ENCODE data around the gene OLA1. TPM values are rescaled to one million over a fixed set of nuclear protein-coding genes. Genes with fewer than 3 reads are reported as not detected.

The OLA1 gene
- total and polyA plus RNA-seq, 7 donors = 51.5 to 99.6 (median 67.6) TPM

DNA sequence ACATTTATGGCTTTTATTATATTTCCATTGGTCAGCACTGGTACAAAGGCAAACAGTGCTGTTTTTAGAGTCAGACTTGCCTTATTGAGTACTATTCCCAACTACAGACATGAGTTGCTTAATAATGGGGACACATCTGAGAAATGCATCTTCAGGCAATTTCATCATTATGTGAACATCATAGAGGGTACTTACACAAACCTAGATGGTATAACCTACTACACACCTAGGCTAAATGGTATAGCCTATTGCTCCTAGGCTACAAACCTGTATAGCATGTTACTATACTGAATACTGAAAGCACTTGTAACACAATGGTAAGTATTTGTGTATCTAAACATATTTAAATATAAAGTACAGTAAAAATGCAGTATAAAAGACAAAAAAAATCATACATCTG is 36.4 kb downstream of the OLA1 start:
- Histone ChIP-seq H3K27ac (no peak overlapping the region), H3K27me3 (no peaks in the 10 kb centered on the region), H3K4me1 (no peaks in the 10 kb centered on the region), H3K36me3 (no peaks in the 10 kb centered on the region), H3K9me3 (no peaks in the 10 kb centered on the region), H3K4me3 (no peak overlapping the region)
- TF ChIP-seq, protein P1, sequence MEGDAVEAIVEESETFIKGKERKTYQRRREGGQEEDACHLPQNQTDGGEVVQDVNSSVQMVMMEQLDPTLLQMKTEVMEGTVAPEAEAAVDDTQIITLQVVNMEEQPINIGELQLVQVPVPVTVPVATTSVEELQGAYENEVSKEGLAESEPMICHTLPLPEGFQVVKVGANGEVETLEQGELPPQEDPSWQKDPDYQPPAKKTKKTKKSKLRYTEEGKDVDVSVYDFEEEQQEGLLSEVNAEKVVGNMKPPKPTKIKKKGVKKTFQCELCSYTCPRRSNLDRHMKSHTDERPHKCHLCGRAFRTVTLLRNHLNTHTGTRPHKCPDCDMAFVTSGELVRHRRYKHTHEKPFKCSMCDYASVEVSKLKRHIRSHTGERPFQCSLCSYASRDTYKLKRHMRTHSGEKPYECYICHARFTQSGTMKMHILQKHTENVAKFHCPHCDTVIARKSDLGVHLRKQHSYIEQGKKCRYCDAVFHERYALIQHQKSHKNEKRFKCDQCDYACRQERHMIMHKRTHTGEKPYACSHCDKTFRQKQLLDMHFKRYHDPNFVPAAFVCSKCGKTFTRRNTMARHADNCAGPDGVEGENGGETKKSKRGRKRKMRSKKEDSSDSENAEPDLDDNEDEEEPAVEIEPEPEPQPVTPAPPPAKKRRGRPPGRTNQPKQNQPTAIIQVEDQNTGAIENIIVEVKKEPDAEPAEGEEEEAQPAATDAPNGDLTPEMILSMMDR (IDR thresholded peaks at IDR 0.05) = no peak
- TF ChIP-seq EP300 (IDR thresholded peaks at IDR 0.05) = no peak
- no peak for TF ChIP-seq POLR2AphosphoS5 (IDR thresholded peaks at IDR 0.05)
- TF ChIP-seq POLR2A (IDR thresholded peaks at IDR 0.05) = no peak
- no peak for DNase-seq
- intact Hi-C loops (cut with DNase I) = no loop called here

DNA sequence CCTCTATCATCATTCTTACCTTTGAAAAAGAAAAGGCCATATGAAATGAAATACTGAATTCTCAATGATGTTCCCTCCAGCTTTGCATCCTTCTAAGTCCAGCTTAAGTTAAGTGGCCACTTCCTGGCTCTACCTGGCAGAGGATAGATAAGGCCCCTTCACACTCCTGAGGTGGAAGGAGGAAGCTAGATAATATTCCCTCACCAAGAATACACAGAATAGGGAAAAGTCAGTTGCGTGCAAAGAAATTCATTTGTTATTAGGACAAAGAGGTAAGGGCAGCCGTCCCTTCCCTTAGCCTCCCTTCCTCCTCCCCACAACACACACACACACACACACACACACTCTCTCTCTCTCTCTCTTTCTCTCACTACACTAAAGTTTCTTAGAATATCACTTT is 37.5 kb downstream of the OLA1 start:
- no peak for TF ChIP-seq EP300 (IDR thresholded peaks at IDR 0.05)
- no peak for TF ChIP-seq POLR2A (IDR thresholded peaks at IDR 0.05)
- TF ChIP-seq, protein P1 (IDR thresholded peaks at IDR 0.05) = no peak
- TF ChIP-seq POLR2AphosphoS5 (IDR thresholded peaks at IDR 0.05) = no peak
- Histone ChIP-seq H3K4me1 (no peaks in the 10 kb centered on the region), H3K4me3 (no peak overlapping the region), H3K36me3 (no peaks in the 10 kb centered on the region), H3K27me3 (no peaks in the 10 kb centered on the region), H3K27ac (no peak overlapping the region), H3K9me3 (no peaks in the 10 kb centered on the region)
- DNase-seq = no peak
- WGBS, 2 donors = 83 to 94% methylated on average over 2 of the region's 2 CpGs
- intact Hi-C loops (cut with DNase I) = no loop called here

DNA sequence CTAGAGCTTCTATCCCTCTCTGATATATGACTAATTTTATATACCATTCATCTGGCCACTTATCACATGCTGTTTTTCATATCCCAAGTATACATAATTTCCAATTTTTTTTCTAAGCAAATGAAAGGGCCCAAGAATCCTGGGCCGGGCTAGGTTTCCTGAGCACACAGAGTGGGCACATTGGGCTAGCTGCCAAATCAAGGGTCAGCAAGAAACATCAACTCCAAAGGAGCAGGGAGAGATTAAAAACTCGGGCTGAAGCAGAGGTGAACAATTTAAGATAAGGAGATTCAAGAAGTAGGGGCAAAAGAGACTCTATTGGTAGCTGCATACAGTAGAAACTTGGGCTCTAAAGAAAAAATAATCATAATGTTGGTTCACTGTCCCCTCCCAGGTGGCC is 39.0 kb downstream of the OLA1 start:
- no peaks in the 10 kb centered on the region for H3K9me3 ChIP-seq
- TF ChIP-seq POLR2A (IDR thresholded peaks at IDR 0.05) (no peak), POLR2AphosphoS5 (IDR thresholded peaks at IDR 0.05) (no peak), EP300 (IDR thresholded peaks at IDR 0.05) (no peak)
- TF ChIP-seq, protein P1 (IDR thresholded peaks at IDR 0.05) = no peak
- intact Hi-C loops (cut with DNase I) = no loop called here
- no peak for DNase-seq
- H3K36me3 ChIP-seq = no peaks in the 10 kb centered on the region
- H3K27me3 ChIP-seq = no peaks in the 10 kb centered on the region
- no peak overlapping the region for H3K4me3 ChIP-seq
- no peak overlapping the region for H3K27ac ChIP-seq
- 89 to 92% methylated on average over 2 of the region's 2 CpGs for WGBS, 2 donors
- H3K4me1 ChIP-seq = no peaks in the 10 kb centered on the region

DNA sequence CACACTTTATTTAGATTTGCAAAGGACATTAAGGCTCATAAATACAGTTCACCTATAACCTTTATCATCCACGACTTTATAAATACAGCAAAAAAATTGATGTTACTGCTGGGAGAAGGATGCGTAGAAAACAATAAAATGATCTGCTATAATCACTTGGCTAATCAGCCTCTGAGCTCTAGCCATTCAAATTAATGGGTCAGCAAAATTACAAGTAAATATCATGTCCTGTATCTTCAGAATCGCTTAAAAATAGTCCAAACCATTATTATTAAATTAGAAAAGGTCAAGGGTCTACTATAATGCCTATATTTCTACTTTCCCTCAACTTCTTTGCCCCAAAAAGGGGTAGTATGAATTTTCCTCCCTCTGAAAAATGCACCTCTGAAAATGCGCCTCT is 40.3 kb downstream of the OLA1 start:
- Histone ChIP-seq H3K36me3 (no peaks in the 10 kb centered on the region), H3K4me1 (no peaks in the 10 kb centered on the region), H3K4me3 (no peak overlapping the region), H3K27ac (no peak overlapping the region), H3K27me3 (no peaks in the 10 kb centered on the region), H3K9me3 (no peaks in the 10 kb centered on the region)
- TF ChIP-seq, protein P1 (IDR thresholded peaks at IDR 0.05) = no peak
- TF ChIP-seq EP300 (IDR thresholded peaks at IDR 0.05) (no peak), POLR2AphosphoS5 (IDR thresholded peaks at IDR 0.05) (no peak), POLR2A (IDR thresholded peaks at IDR 0.05) (no peak)
- DNase-seq = no peak
- 93 to 96% methylated on average over 4 of the region's 4 CpGs for WGBS, 2 donors
- intact Hi-C loops (cut with DNase I) = no loop called here

DNA sequence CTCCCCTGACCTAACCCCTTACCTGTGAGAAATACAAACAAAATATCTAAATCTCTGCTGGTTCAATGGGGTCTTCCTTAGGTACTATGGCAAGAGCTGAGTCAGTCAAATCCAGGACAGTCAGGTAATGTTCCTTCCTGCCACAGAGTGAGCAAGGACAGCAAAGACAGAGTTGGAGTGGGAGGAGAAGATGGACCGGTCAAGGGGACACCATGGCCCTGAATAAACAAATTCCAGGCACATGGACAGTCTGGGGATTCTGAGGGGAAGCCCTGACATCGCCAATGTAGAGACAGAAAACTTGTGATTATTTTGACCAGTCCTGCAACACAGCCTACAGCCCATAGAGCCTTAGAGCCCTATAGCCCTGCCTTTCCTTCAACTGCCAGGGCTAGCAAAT is 42.8 kb downstream of the OLA1 start:
- H3K4me1 ChIP-seq = no peaks in the 10 kb centered on the region
- DNase-seq = no peak
- WGBS, 2 donors = 97 to 99% methylated on average over 2 of the region's 2 CpGs
- no peaks in the 10 kb centered on the region for H3K27me3 ChIP-seq
- TF ChIP-seq POLR2A (IDR thresholded peaks at IDR 0.05) (no peak), EP300 (IDR thresholded peaks at IDR 0.05) (no peak), POLR2AphosphoS5 (IDR thresholded peaks at IDR 0.05) (no peak)
- TF ChIP-seq, protein P1 (IDR thresholded peaks at IDR 0.05) = no peak
- no peak overlapping the region for H3K27ac ChIP-seq
- no peaks in the 10 kb centered on the region for H3K9me3 ChIP-seq
- no peaks in the 10 kb centered on the region for H3K36me3 ChIP-seq
- intact Hi-C loops (cut with DNase I) = no loop called here
- H3K4me3 ChIP-seq = no peak overlapping the region

Data from sigmoid colon (tissue), 7 donors.